Measurements from ENCODE around the gene MMP24. TPM values are rescaled to one million over a fixed set of nuclear protein-coding genes. Genes with fewer than 3 reads are reported as not detected.

Gene MMP24
- total RNA-seq, 2 donors from 2014 or later = 0.15 to 0.50 TPM

DNA sequence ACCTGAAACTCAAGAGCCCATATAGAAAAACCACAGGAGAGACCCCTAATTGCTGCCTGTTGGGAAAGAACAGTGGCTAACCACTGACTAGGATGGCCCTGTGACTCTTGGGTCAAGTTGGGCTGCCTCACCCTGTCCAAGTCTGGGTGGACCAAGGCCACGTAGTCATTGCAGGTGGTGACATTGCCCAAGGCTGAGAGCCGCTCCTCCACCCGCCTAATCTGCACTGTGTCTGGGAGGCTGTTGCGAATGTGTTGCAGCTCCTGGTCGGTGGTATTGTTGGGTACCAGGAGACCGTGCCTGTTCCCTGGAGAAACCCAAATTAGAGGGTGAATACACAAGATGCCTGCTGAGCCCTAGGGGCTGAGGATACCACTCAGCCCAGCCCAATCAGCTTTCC lies 54.0 kb downstream of the MMP24 start:
- Histone ChIP-seq H3K27me3 (no peaks in the 10 kb centered on the region), H3K27ac (no peak overlapping the region), H3K36me3 (peaks cover 14% of the 10 kb centered on the region), H3K9me3 (no peaks in the 10 kb centered on the region), H3K4me1 (peaks cover 15% of the 10 kb centered on the region), H3K9ac (ENCODE audit: low read depth in 2 of 2, low read length in 2 of 2) (no peak overlapping the region), H3K4me3 (no peak overlapping the region)
- intact Hi-C loops (cut with DNase I) = no loop called here
- TF ChIP-seq, protein P1, sequence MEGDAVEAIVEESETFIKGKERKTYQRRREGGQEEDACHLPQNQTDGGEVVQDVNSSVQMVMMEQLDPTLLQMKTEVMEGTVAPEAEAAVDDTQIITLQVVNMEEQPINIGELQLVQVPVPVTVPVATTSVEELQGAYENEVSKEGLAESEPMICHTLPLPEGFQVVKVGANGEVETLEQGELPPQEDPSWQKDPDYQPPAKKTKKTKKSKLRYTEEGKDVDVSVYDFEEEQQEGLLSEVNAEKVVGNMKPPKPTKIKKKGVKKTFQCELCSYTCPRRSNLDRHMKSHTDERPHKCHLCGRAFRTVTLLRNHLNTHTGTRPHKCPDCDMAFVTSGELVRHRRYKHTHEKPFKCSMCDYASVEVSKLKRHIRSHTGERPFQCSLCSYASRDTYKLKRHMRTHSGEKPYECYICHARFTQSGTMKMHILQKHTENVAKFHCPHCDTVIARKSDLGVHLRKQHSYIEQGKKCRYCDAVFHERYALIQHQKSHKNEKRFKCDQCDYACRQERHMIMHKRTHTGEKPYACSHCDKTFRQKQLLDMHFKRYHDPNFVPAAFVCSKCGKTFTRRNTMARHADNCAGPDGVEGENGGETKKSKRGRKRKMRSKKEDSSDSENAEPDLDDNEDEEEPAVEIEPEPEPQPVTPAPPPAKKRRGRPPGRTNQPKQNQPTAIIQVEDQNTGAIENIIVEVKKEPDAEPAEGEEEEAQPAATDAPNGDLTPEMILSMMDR (IDR thresholded peaks at IDR 0.05) = no peak
- no peak for DNase-seq

DNA sequence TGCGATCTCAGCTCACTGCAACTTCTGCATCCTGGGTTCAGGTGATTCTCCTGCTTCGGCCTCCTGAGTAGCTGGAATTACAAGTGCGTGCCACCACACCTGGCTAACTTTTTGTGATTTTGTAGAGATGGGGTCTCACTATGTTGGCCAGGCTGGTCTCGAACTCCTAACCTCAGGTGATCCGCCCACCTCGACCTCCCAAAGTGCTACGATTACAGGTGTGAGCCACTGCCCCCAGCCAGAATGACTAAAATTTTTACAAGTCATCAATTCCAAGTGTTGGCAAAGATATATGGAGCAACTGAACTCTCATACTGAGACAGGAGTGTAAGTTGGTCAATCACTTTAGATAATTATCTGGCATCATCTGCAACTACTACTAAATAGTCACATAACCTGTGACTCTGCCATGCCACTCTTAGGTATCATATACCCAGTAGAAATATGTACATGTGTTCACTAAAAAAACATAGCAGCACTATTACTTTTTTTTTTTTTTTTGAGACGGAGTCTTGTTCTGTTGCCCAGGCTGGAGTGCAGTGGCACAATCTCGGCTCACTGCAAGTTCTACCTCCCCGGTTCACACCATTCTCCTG lies 55.1 kb downstream of the MMP24 start:
- TF ChIP-seq, protein P1 (IDR thresholded peaks at IDR 0.05) = no peak
- H3K27ac ChIP-seq = no peak overlapping the region
- H3K27me3 ChIP-seq = no peaks in the 10 kb centered on the region
- no peak for DNase-seq
- no peak overlapping the region for H3K9ac ChIP-seq (ENCODE audit: low read depth in 2 of 2, low read length in 2 of 2)
- peaks cover 14% of the 10 kb centered on the region for H3K36me3 ChIP-seq
- H3K4me3 ChIP-seq = no peak overlapping the region
- peaks cover 14% of the 10 kb centered on the region for H3K4me1 ChIP-seq
- no peaks in the 10 kb centered on the region for H3K9me3 ChIP-seq
- intact Hi-C loops (cut with DNase I) = no loop called here

GRCh38 chr20:35283441-35284266 lies 57.2 kb downstream of the MMP24 start:
- Histone ChIP-seq H3K9ac (ENCODE audit: low read depth in 2 of 2, low read length in 2 of 2) (peak overlapping the region; percentile 73 to 92), H3K27me3 (no peaks in the 10 kb centered on the region), H3K27ac (peak overlapping the region; percentile 83), H3K4me3 (peak overlapping the region; percentile 83), H3K9me3 (no peaks in the 10 kb centered on the region), H3K36me3 (peaks cover 12% of the 10 kb centered on the region), H3K4me1 (peaks cover 10% of the 10 kb centered on the region)
- no peak for DNase-seq
- intact Hi-C loops (cut with DNase I) = no loop called here
- TF ChIP-seq, protein P1 (IDR thresholded peaks at IDR 0.05) = no peak

DNA sequence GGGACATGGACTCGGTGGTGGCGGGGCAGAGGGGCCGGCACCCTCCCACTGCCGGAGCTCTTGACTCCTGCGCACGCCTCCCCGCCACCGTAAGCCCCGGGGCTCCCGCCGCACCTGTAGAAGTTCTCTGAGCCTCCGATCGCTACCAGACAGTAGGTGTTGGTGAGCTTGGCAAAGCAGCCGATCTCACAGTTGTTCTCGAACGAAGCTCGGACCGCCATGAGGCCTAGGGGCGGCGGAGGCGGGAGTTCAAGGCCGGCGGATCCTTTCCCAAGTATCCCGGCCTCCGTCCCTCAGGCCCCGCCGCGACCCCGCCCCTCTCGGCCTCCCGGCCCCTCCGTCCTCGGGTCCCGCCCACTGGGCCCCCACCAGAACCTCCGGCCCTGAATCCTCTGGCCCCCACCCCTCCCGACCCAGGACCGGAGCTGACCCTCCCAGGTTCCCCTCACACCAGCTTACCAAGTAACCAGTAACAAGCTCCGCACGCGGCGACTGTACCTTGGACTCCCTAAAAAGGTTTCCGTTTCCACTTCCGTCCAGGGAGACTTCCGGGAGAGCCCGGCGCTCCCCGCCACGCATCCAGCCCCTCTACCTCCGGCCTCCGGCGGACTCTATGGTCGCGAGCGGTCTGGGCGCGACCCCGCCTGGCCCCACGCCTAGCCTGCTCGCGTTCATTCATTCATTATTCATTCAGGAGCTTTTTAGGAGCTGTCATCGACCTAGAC lies 57.9 kb downstream of the MMP24 start, which contains the start of gene EIF6:
Gene EIF6, minus strand, starts transcription at position 506 of the 725 bp plus-strand sequence. Its CDS starts 285 bp downstream, at position 221.
- TF ChIP-seq, protein P1 (IDR thresholded peaks at IDR 0.05) = no peak
- H3K4me3 ChIP-seq = peak within 1 kb of the TSS; percentile 83
- peaks cover 6% of the 10 kb centered on the region for H3K36me3 ChIP-seq
- H3K9me3 ChIP-seq = no peaks in the 10 kb centered on the region
- H3K9ac ChIP-seq (ENCODE audit: low read depth in 2 of 2, low read length in 2 of 2) = peak within 1 kb of the TSS; percentile 73 to 92
- intact Hi-C loops (cut with DNase I) = no loop called here
- peak within 1 kb of the TSS; percentile 83 for H3K27ac ChIP-seq
- peaks cover 10% of the 10 kb centered on the region for H3K4me1 ChIP-seq
- no peaks in the 10 kb centered on the region for H3K27me3 ChIP-seq
- peak; percentile 89 for DNase-seq
